Measurements from ENCODE around the gene MAP3K2. TPM values are rescaled to one million over a fixed set of nuclear protein-coding genes. Genes with fewer than 3 reads are reported as not detected.

MAP3K2 gene
- total and polyA plus RNA-seq, 11 donors: 4.0 to 37.6 (median 22.1) TPM

DNA sequence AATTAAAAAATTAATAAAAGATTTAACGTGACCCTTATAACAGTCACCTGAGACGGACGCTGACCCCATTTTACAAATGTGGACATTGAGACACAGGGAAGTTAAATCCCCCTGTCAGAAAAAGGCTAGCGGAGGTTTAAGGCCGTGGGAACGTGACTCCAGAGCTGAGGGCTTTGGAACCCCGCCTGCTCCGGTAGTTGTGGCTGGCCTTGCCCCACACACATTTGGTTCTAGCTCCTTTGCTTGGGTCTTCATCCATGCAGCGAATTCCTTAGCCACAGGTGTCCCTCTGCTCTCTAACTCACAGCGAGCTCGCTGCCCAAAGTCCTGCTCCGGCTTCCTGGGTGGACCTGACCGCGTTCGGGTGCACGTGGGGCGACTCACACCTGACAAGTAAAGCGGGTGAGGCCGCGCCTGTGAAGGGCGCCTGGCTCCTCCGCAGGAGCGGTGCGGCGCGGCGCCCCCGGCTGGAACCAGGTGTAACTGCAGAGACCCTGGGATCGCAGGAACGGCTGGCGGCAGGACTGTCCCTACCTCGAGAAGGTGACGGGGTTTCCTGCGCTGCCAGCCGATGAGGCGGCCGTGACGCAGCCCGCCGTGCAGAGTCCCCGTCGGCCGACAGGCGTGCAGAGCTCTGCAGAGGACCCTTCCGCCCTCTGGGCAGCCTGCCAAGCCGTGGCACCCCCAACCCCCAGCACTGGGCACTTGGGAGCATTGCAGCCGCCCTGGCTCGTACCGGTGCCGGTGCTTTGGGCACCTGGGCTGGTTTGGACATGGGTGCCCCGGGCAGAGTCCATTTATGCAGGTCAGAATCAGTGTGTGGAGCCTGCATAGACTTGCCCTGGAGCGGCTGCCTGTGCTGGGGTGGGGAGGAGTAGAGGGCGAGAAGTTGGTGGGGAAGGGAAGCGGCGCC is 28.1 kb upstream of the MAP3K2 start:
- DNase-seq (peak; percentile 53 to 79 (median 60)), ATAC-seq (peak; percentile 39 to 78 (median 74))
- TF ChIP-seq, protein P1, sequence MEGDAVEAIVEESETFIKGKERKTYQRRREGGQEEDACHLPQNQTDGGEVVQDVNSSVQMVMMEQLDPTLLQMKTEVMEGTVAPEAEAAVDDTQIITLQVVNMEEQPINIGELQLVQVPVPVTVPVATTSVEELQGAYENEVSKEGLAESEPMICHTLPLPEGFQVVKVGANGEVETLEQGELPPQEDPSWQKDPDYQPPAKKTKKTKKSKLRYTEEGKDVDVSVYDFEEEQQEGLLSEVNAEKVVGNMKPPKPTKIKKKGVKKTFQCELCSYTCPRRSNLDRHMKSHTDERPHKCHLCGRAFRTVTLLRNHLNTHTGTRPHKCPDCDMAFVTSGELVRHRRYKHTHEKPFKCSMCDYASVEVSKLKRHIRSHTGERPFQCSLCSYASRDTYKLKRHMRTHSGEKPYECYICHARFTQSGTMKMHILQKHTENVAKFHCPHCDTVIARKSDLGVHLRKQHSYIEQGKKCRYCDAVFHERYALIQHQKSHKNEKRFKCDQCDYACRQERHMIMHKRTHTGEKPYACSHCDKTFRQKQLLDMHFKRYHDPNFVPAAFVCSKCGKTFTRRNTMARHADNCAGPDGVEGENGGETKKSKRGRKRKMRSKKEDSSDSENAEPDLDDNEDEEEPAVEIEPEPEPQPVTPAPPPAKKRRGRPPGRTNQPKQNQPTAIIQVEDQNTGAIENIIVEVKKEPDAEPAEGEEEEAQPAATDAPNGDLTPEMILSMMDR (IDR thresholded peaks at IDR 0.05): peak; percentile 38 to 70 (median 58)
- no peak for TF ChIP-seq POLR2A (IDR thresholded peaks at IDR 0.05)
- Histone ChIP-seq H3K36me3 (no peaks in the 10 kb centered on the region), H3K9me3 (peaks cover 0 to 5% (median 0%) of the 10 kb centered on the region in 12 donors), H3K4me3 (peak overlapping the region; percentile 19 to 61 (median 48)), H3K27ac (no peak overlapping the region), H3K27me3 (peaks cover 0 to 14% (median 0%) of the 10 kb centered on the region in 9 donors), H3K4me1 (peaks cover 3 to 50% (median 17%) of the 10 kb centered on the region in 12 donors)
- intact Hi-C loops (cut with DNase I): loop anchor here in 4 of 10 donors (5.0 to 10.0 kb wide), 5 partner anchors 56 to 91 kb away; no protein-coding TSS in a partner anchor
- 16 to 46% (median 22%) methylated on average over 20 to 55 of the region's 55 CpGs for WGBS, 4 donors

DNA sequence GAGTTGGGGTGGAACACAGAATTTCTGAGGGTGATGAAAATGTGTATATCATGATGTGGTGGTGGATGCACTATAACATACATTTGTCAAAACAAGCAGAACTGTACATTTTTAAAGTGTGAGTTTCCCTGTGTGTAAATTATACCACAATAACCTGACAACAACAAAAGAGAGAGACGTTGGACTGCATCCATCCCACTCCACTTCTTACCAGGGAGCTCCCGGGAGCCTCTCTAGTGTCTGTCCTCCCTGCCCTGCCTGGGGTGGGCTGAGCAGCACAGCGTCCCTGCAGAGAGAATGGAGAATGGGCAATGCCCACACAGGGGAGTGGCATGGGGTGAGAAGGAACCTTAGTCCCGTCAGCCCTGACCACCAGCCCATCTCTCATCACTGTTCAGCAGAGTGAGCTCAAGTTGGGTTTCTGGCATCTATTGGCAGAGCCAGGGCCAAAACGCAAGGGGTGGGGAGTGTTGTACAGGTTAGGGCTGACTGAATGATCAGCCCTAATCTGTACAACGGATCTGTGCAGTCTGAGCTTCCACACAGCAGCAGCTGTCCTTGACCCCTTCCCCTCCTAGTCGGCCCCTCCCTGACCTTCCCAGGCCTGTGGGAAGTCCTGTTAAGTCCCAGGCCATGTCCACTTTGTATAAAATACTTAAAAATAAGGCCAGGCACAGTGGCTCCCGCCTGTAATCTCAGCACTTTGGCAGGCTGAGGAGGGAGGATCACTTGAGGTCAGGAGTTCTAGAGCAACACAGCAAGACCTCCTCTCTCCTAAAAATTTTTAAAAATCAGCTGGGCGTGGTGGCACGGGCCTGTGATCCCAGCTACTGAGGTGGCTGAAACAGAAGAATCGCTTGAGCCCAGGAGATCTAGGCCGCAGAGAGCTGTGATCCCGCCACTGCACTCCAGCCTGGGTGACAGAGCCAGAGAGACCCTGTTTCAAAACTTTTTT is 27.1 kb upstream of the MAP3K2 start:
- DNase-seq: no peak

DNA sequence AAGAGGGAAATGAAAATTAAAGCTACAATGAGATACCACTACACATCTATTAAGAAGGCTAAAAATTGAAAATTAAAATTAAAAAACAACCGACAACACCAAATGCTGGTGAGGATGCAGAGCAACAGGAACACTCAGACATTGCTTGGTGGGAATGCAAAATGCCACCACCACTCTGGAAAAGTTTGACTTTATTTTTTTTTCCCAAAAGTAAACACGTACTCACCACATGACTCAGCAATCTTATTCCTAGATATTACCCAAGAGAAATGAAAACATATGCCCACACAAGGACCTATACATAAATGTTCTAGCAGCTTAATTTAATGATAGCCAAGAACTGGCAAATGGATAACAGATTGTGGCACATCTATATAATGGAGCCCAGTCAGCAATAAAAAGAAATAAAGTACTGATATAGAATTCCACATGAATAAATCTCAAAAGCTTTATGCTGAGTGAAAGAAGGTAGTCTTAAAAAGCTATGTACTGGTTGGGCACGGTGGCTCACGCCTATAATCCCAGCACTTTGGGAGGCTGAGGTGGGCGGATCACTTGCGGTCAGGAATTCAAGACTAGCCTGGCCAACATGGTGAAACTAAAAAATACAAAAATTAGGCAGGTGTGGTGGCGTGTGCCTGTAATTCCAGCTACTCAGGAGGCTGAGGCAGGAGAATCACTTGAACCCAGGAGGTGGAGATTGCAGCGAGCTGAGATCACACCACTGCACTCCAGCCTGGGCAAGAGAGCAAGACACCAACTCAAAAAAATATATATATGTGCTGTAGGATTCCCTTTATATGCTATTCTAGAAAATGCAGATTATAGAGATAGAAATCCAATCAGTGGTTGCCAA is 26.2 kb upstream of the MAP3K2 start:
- DNase-seq: no peak
- WGBS, 4 donors: 87 to 89% (median 87%) methylated on average over 8 of the region's 8 CpGs
- H3K9me3 ChIP-seq: peaks cover 0 to 5% (median 0%) of the 10 kb centered on the region in 12 donors
- TF ChIP-seq, protein P1 (IDR thresholded peaks at IDR 0.05): no peak
- TF ChIP-seq POLR2A (IDR thresholded peaks at IDR 0.05): no peak
- no peak for ATAC-seq
- no peaks in the 10 kb centered on the region for H3K36me3 ChIP-seq
- H3K27ac ChIP-seq: no peak overlapping the region
- peaks cover 3 to 63% (median 19%) of the 10 kb centered on the region in 12 donors for H3K4me1 ChIP-seq
- intact Hi-C loops (cut with DNase I): loop anchor here in 2 of 10 donors (5.0 to 10.0 kb wide), 4 partner anchors 57 to 89 kb away; no protein-coding TSS in a partner anchor
- peaks cover 0 to 14% (median 0%) of the 10 kb centered on the region in 9 donors for H3K27me3 ChIP-seq
- no peak overlapping the region for H3K4me3 ChIP-seq

More for the DNA sequence above, 27.1 kb upstream of the MAP3K2 start:
- H3K27ac ChIP-seq: no peak overlapping the region
- ATAC-seq: no peak
- intact Hi-C loops (cut with DNase I): loop anchor here in 4 of 10 donors (5.0 to 10.0 kb wide), 5 partner anchors 57 to 90 kb away; no protein-coding TSS in a partner anchor
- H3K4me1 ChIP-seq: peaks cover 3 to 59% (median 19%) of the 10 kb centered on the region in 12 donors
- H3K36me3 ChIP-seq: no peaks in the 10 kb centered on the region
- no peak for TF ChIP-seq POLR2A (IDR thresholded peaks at IDR 0.05)
- TF ChIP-seq, protein P1 (IDR thresholded peaks at IDR 0.05): no peak
- 78 to 89% (median 84%) methylated on average over 11 to 13 of the region's 13 CpGs for WGBS, 4 donors
- H3K9me3 ChIP-seq: peaks cover 0 to 5% (median 0%) of the 10 kb centered on the region in 12 donors
- peaks cover 0 to 14% (median 0%) of the 10 kb centered on the region in 9 donors for H3K27me3 ChIP-seq
- no peak overlapping the region for H3K4me3 ChIP-seq
